IMR-90 (cell line): ENCODE data around the gene KCNIP3. TPM values are rescaled to one million over a fixed set of nuclear protein-coding genes. Genes with fewer than 3 reads are reported as not detected.

Experiments used
- ATAC-seq: fragments of 200-7000 bp; cut with Tn5 transposase; 2 replicates; pipeline ENCODE4 v1.9.1; 2020; ENCODE audit warnings: low read depth, mild to moderate bottlenecking, moderate library complexity
- BruUV-seq: library from RNA; stranded (reverse); fragments of 400-500 nt; replicated peaks from 2 replicates; lab custom pipeline; 2021; lab: Mats Ljungman, UMichigan
- CTCF ChIA-PET: fragments of 300-600 bp; formaldehyde crosslinking; extraction: SDS; loops from one replicate; lab custom pipeline; 2021; ENCODE audit warnings: antibody characterized with exemption; lab: Yijun Ruan, JAX
- POLR2A ChIA-PET: fragments of 300-600 bp; sonication (Branson Sonifier 250); formaldehyde crosslinking; loops from one replicate; lab custom pipeline; 2022; ENCODE audit warnings: antibody characterized with exemption; ENCODE audit not compliant: unreplicated experiment; lab: Charles Lee
- DNase-seq: peaks from one replicate; pipeline ENCODE4 v3.0.0; 2013
- H2AFZ ChIP-seq: replicated peaks from 2 replicates; pipeline ENCODE3; 2013; ENCODE audit warnings: low read length, mild to moderate bottlenecking; ENCODE audit not compliant: poor library complexity
- H2AK5ac ChIP-seq: 2 replicates; pipeline ENCODE4 v1.6.1; 2013; ENCODE audit warnings: low read depth, low read length, inconsistent platforms
- H2AK9ac ChIP-seq: replicated peaks from 2 replicates; pipeline ENCODE3; 2013; ENCODE audit warnings: mild to moderate bottlenecking, low read depth, low read length, moderate library complexity; ENCODE audit not compliant: poor library complexity
- H2BK120ac ChIP-seq: 2 replicates; pipeline ENCODE4 v1.6.1; 2013; ENCODE audit warnings: low read depth, low read length, inconsistent platforms
- H2BK15ac ChIP-seq: 3 replicates; pipeline ENCODE4 v1.6.1; 2013; ENCODE audit warnings: low read depth, low read length, inconsistent platforms
- H2BK20ac ChIP-seq: 2 replicates; pipeline ENCODE4 v1.6.1; 2013; ENCODE audit warnings: low read depth, mild to moderate bottlenecking, inconsistent platforms, low read length, moderate library complexity
- H2BK5ac ChIP-seq: 2 replicates; pipeline ENCODE4 v1.6.1; 2013; ENCODE audit warnings: mild to moderate bottlenecking, low read depth, low read length, inconsistent platforms; ENCODE audit not compliant: poor library complexity, severe bottlenecking
- H3K14ac ChIP-seq: replicated peaks from 2 replicates; pipeline ENCODE4 v1.6.1; 2013; ENCODE audit warnings: low read depth, low read length, inconsistent platforms
- H3K18ac ChIP-seq: 2 replicates; pipeline ENCODE4 v1.6.1; 2013; ENCODE audit warnings: low read depth, low read length, control low read depth
- H3K23ac ChIP-seq: 2 replicates; pipeline ENCODE4 v1.6.1; 2013; ENCODE audit warnings: low read depth, low read length, inconsistent platforms
- H3K27ac ChIP-seq: 2 replicates; pipeline ENCODE4 v1.5.1; 2013; ENCODE audit warnings: mild to moderate bottlenecking, control low read depth, low read length; ENCODE audit not compliant: insufficient read depth
- H3K27me3 ChIP-seq: 2 replicates; pipeline ENCODE4 v1.6.1; 2013; ENCODE audit warnings: low read length; ENCODE audit not compliant: control insufficient read depth, insufficient read depth
- H3K36me3 ChIP-seq: 2 replicates; pipeline ENCODE4 v1.6.1; 2013; ENCODE audit warnings: low read length, mixed read lengths; ENCODE audit not compliant: control insufficient read depth, insufficient read depth
- H3K4ac ChIP-seq: 2 replicates; pipeline ENCODE4 v1.6.1; 2013; ENCODE audit warnings: low read depth, low read length, inconsistent platforms
- H3K4me1 ChIP-seq: 2 replicates; pipeline ENCODE4 v1.6.1; 2013; ENCODE audit warnings: low read length, mixed read lengths; ENCODE audit not compliant: control insufficient read depth, insufficient read depth
- H3K4me2 ChIP-seq: 2 replicates; pipeline ENCODE4 v1.6.1; 2013; ENCODE audit warnings: low read depth, mild to moderate bottlenecking, control low read depth, low read length, moderate library complexity
- H3K4me3 ChIP-seq: 2 replicates; pipeline ENCODE4 v1.5.1; 2013; ENCODE audit warnings: low read depth, mild to moderate bottlenecking, control low read depth, low read length, moderate library complexity; ENCODE audit not compliant: insufficient read depth
- H3K56ac ChIP-seq: 2 replicates; pipeline ENCODE4 v1.6.1; 2013; ENCODE audit warnings: low read length, inconsistent platforms; ENCODE audit not compliant: insufficient read depth; ENCODE audit errors: extremely low read depth
- H3K79me1 ChIP-seq, 2 experiments: 2 replicates each; pipeline ENCODE4 v1.6.1; 2013; ENCODE audit warnings: low read length in 2 of 2, inconsistent platforms in 1 of 2, low read depth in 1 of 2
- H3K9ac ChIP-seq: 2 replicates; pipeline ENCODE4 v1.6.1; 2013; ENCODE audit warnings: low read depth, low read length, control low read depth
- H3K9me1 ChIP-seq: 2 replicates; pipeline ENCODE4 v1.6.1; 2013; ENCODE audit warnings: low read length, inconsistent platforms; ENCODE audit not compliant: insufficient read depth
- H3K9me3 ChIP-seq: 2 replicates; pipeline ENCODE4 v1.6.1; 2013; ENCODE audit warnings: low read length; ENCODE audit not compliant: control insufficient read depth, insufficient read depth
- H4K20me1 ChIP-seq: 2 replicates; pipeline ENCODE4 v1.6.1; 2013; ENCODE audit warnings: low read length, inconsistent platforms; ENCODE audit not compliant: insufficient read depth
- H4K5ac ChIP-seq: 2 replicates; pipeline ENCODE4 v1.6.1; 2013; ENCODE audit warnings: mild to moderate bottlenecking, low read depth, low read length, control low read depth
- H4K8ac ChIP-seq, 2 experiments: 2 replicates each; pipeline ENCODE4 v1.6.1; 2013; ENCODE audit warnings: low read depth in 2 of 2, low read length in 2 of 2, control low read depth in 1 of 2, inconsistent platforms in 1 of 2
- H4K91ac ChIP-seq: 2 replicates; pipeline ENCODE4 v1.6.1; 2013; ENCODE audit warnings: low read depth, low read length, inconsistent platforms; ENCODE audit not compliant: insufficient read depth
- BHLHE40 ChIP-seq: fragments of 150-350 bp; IDR thresholded peaks from 2 replicates; pipeline ENCODE4 v1.6.1; 2016; ENCODE audit warnings: mild to moderate bottlenecking, low read depth, low read length
- CEBPB ChIP-seq: IDR thresholded peaks from 2 replicates; pipeline ENCODE4 v1.6.1; 2012; ENCODE audit warnings: low read depth, low read length, improper control_type of control experiment
- ELK1 ChIP-seq: fragments of 150-350 bp; IDR thresholded peaks from 2 replicates; pipeline ENCODE4 v1.6.1; 2016; ENCODE audit warnings: low read depth, mild to moderate bottlenecking, low read length, moderate library complexity, borderline replicate concordance
- NFE2L2 ChIP-seq: fragments of 150-350 bp; IDR thresholded peaks from 2 replicates; pipeline ENCODE4 v1.6.1; 2016; ENCODE audit warnings: low read depth, mild to moderate bottlenecking, low read length
- RAD21 ChIP-seq: IDR thresholded peaks from 2 replicates; pipeline ENCODE4 v1.6.1; 2012; ENCODE audit warnings: low read length, improper control_type of control experiment
- RCOR1 ChIP-seq: IDR thresholded peaks from 2 replicates; pipeline ENCODE4 v1.6.1; 2012; ENCODE audit warnings: mild to moderate bottlenecking, low read length, improper control_type of control experiment; ENCODE audit not compliant: insufficient replicate concordance
- RFX5 ChIP-seq: IDR thresholded peaks from 2 replicates; pipeline ENCODE4 v1.8.0; 2012; ENCODE audit warnings: low read depth, mild to moderate bottlenecking, low read length, moderate library complexity
- SMC3 ChIP-seq: fragments of 150-350 bp; IDR thresholded peaks from 2 replicates; pipeline ENCODE4 v1.6.1; 2016; ENCODE audit warnings: low read depth, mild to moderate bottlenecking, antibody characterized with exemption, low read length, moderate library complexity
- WGBS, 2 experiments: methylation state at CpG; one replicate each; pipeline versions ENCODE4 v1.1.5 to v1.1.7; 2013; ENCODE audit warnings: missing lambda C conversion rate in 2 of 2; ENCODE audit not compliant: insufficient read length in 1 of 2; ENCODE audit errors: extremely low coverage in 2 of 2; 5-methylcytosine and 5-hydroxymethylcytosine counted together
- dilution Hi-C: fragments of 300-500 bp; cut with HindIII; formaldehyde crosslinking; loops from one replicate; pipeline ENCODE4 v1.14.3; 2018; ENCODE audit warnings: low sequenced_read_pairs; ENCODE audit not compliant: unreplicated experiment
- in situ Hi-C: fragments of 300-500 bp; cut with MboI; formaldehyde crosslinking; loops from 3 replicates; pipeline ENCODE4 v1.14.3; 2019; ENCODE audit warnings: low sequenced_read_pairs, inconsistent platforms, mixed read lengths
- intact Hi-C: fragments of 100-400 bp; cut with micrococcal nuclease; formaldehyde crosslinking; loops from 2 replicates; pipeline ENCODE4 v1.10.0; 2022
- polyA plus RNA-seq, 3 experiments: library from polyadenylated mRNA; depleted of rRNA; stranded (reverse); fragments of >200 nt; gene quantifications; 2 replicates each; pipeline ENCODE4 v1.2.3, GENCODE V29; 2012; ENCODE audit warnings: low replicate concordance in 1 of 3
- total RNA-seq: library from RNA; depleted of rRNA; stranded (reverse); fragments of >200 nt; gene quantifications from 2 replicates; pipeline ENCODE4 v1.2.3, GENCODE V29; 2012

Gene KCNIP3
- total and polyA plus RNA-seq, 2 of the 4 experiments (the other 2 are of a cell fraction) = 0.72 to 1.4 TPM

GRCh38 chr2:95261602-95262001 is 35.5 kb upstream of the KCNIP3 start:
- Histone ChIP-seq H2BK15ac (no peak overlapping the region), H2AK9ac (no peak overlapping the region), H4K91ac (no peak overlapping the region), H3K23ac (no peak overlapping the region), H2AK5ac (no peak overlapping the region), H3K56ac (no peak overlapping the region), H3K79me1 (no peaks in the 10 kb centered on the region), H3K4ac (no peak overlapping the region), H2BK5ac (no peak overlapping the region), H3K4me3 (no peak overlapping the region), H2AFZ (no peak overlapping the region), H3K27me3 (no peaks in the 10 kb centered on the region; the same call in 1 of the 2 replicates), H3K27ac (no peak overlapping the region), H4K8ac (no peak overlapping the region), H2BK120ac (no peak overlapping the region), H3K4me1 (no peaks in the 10 kb centered on the region), H3K9me1 (no peaks in the 10 kb centered on the region), H4K5ac (no peak overlapping the region), H4K20me1 (no peaks in the 10 kb centered on the region), H3K9me3 (peaks cover 2% of the 10 kb centered on the region; the same call in 1 of the 2 replicates), H3K4me2 (no peak overlapping the region), H2BK20ac (no peak overlapping the region), H3K14ac (no peak overlapping the region), H3K18ac (no peak overlapping the region), H3K9ac (no peak overlapping the region), H3K36me3 (no peaks in the 10 kb centered on the region)
- TF ChIP-seq NFE2L2 (no peak), BHLHE40 (no peak), RAD21 (no peak), SMC3 (no peak), RCOR1 (no peak), RFX5 (no peak), CEBPB (no peak), ELK1 (no peak)
- dilution Hi-C loops (no loop called here), intact Hi-C loops (no loop called here), in situ Hi-C loops (no loop called here)
- 25% methylated on average over 2 of the region's 6 CpGs; no CpG with 5 or more reads in 1 of the 2 experiments for WGBS, 2 experiments
- CTCF ChIA-PET = no interaction called here
- DNase-seq (no peak), ATAC-seq (no peak)
- BruUV-seq = no TSS peak
- POLR2A ChIA-PET = no interaction called here
